Vagina (tissue), 2 donors: ENCODE measurements around the gene AGFG1. TPM values are rescaled to one million over a fixed set of nuclear protein-coding genes. Genes with fewer than 3 reads are reported as not detected.

Experiments used
- DNase-seq, 2 donors: peaks; one replicate each; pipeline ENCODE4 v3.0.0-alpha.2; 2017; ENCODE audit errors: extremely low spot score in 2 of 2
- H3K27ac ChIP-seq: fragments of 200-600 bp; sonication (generic); one replicate; pipeline ENCODE4 v1.5.1; 2019
- H3K27me3 ChIP-seq: fragments of 200-600 bp; sonication (generic); one replicate; pipeline ENCODE4 v1.5.1; 2019
- H3K36me3 ChIP-seq, 2 donors: fragments of 200-600 bp; sonication (generic); one replicate each; pipeline ENCODE4 v1.5.1; 2017 to 2019
- H3K4me1 ChIP-seq: fragments of 200-600 bp; sonication (generic); one replicate; pipeline ENCODE4 v1.5.1; 2019
- H3K4me3 ChIP-seq, 2 donors: fragments of 200-600 bp; sonication (generic); 1 replicate in 1 of 2; 2 replicates in 1 of 2; pipeline ENCODE4 v1.5.1; 2016 to 2019
- H3K9me3 ChIP-seq: fragments of 200-600 bp; sonication (generic); one replicate; pipeline ENCODE4 v1.5.1; 2019
- POLR2A ChIP-seq, 2 donors: fragments of 450-650 bp; IDR thresholded peaks; one replicate each; pipeline ENCODE4 v1.6.1; 2017; ENCODE audit warnings: antibody characterized with exemption in 2 of 2, mild to moderate bottlenecking in 2 of 2, moderate library complexity in 2 of 2
- POLR2AphosphoS5 ChIP-seq, 2 donors: sonication (generic); formaldehyde crosslinking; IDR thresholded peaks; one replicate each; pipeline ENCODE4 v1.9.0; 2017; ENCODE audit warnings: antibody characterized with exemption in 2 of 2, mild to moderate bottlenecking in 2 of 2, low read depth in 1 of 2; ENCODE audit not compliant: insufficient read depth in 1 of 2
- intact Hi-C: fragments of 100-400 bp; cut with DNase I; formaldehyde crosslinking; loops from one replicate; pipeline ENCODE4 v1.15.1; 2023
- total RNA-seq: library from RNA; depleted of rRNA; stranded (reverse); fragments of >200 nt; gene quantifications from one replicate; pipeline ENCODE4 v1.2.3, GENCODE V29; 2016
- TF ChIP-seq, protein P1 (sequence below), 3 experiments: fragments of 450-650 bp in 2 of 3; fragments of 200-600 bp in 1 of 3; sonication (generic) in 1 of 3; IDR thresholded peaks; one replicate each; pipeline ENCODE4 v1.5.1; 2017 to 2019; ENCODE audit warnings: antibody characterized with exemption in 3 of 3, mild to moderate bottlenecking in 2 of 3, moderate library complexity in 2 of 3

AGFG1 gene
- total RNA-seq, 1 donor from 2014 or later: 53.3 TPM

DNA sequence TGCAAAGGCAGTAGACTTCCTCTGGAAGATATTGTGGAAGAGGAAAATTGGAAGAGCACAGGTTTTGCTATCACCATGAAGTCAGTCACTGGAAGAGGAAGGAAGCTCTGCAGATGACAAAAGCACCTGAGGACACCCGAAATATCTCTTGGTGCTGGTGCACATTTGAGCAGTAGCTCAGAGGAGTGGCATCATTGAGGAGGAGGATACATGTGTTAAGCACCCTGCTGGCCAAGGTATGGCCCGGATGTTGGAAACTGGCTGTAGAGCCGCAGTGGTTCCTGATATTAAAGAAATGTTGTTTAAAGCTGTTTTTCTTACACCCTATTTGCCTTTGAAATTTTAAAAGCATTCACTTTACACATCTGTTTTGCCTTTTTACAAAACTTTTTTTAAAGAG is 94.1 kb downstream of the AGFG1 start:
- no peaks in the 10 kb centered on the region for H3K27me3 ChIP-seq
- H3K4me1 ChIP-seq: no peaks in the 10 kb centered on the region
- no peak overlapping the region for H3K27ac ChIP-seq
- H3K36me3 ChIP-seq: no peaks in the 10 kb centered on the region
- DNase-seq: no peak
- intact Hi-C loops: no loop called here
- H3K9me3 ChIP-seq: no peaks in the 10 kb centered on the region
- TF ChIP-seq, protein P1, sequence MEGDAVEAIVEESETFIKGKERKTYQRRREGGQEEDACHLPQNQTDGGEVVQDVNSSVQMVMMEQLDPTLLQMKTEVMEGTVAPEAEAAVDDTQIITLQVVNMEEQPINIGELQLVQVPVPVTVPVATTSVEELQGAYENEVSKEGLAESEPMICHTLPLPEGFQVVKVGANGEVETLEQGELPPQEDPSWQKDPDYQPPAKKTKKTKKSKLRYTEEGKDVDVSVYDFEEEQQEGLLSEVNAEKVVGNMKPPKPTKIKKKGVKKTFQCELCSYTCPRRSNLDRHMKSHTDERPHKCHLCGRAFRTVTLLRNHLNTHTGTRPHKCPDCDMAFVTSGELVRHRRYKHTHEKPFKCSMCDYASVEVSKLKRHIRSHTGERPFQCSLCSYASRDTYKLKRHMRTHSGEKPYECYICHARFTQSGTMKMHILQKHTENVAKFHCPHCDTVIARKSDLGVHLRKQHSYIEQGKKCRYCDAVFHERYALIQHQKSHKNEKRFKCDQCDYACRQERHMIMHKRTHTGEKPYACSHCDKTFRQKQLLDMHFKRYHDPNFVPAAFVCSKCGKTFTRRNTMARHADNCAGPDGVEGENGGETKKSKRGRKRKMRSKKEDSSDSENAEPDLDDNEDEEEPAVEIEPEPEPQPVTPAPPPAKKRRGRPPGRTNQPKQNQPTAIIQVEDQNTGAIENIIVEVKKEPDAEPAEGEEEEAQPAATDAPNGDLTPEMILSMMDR (IDR thresholded peaks at IDR 0.05): no peak
- TF ChIP-seq POLR2A (IDR thresholded peaks at IDR 0.05) (no peak), POLR2AphosphoS5 (IDR thresholded peaks at IDR 0.05; ENCODE audit: insufficient read depth in 1 of 2, low read depth in 1 of 2) (no peak)
- H3K4me3 ChIP-seq: no peak overlapping the region

DNA sequence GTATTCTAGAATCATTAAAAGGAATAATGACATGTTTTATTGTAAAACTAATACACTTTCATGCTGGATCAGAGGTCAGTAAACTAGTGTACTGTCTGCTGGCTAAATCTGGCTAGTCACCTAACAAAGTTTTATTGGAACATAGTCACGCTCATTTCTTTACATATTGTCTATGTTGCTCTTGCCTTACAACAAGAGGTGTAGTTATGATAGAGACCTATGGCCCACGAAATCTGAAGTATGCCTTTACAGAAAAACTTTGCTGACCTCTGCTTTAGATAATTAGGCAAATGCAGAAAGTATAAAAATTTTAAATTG is 96.9 kb downstream of the AGFG1 start:
- no peaks in the 10 kb centered on the region for H3K4me1 ChIP-seq
- TF ChIP-seq POLR2A (IDR thresholded peaks at IDR 0.05) (no peak), POLR2AphosphoS5 (IDR thresholded peaks at IDR 0.05; ENCODE audit: insufficient read depth in 1 of 2, low read depth in 1 of 2) (no peak)
- TF ChIP-seq, protein P1 (IDR thresholded peaks at IDR 0.05): no peak
- H3K36me3 ChIP-seq: no peaks in the 10 kb centered on the region
- no peaks in the 10 kb centered on the region for H3K27me3 ChIP-seq
- H3K4me3 ChIP-seq: no peak overlapping the region
- intact Hi-C loops: no loop called here
- H3K9me3 ChIP-seq: no peaks in the 10 kb centered on the region
- no peak for DNase-seq
- no peak overlapping the region for H3K27ac ChIP-seq

DNA sequence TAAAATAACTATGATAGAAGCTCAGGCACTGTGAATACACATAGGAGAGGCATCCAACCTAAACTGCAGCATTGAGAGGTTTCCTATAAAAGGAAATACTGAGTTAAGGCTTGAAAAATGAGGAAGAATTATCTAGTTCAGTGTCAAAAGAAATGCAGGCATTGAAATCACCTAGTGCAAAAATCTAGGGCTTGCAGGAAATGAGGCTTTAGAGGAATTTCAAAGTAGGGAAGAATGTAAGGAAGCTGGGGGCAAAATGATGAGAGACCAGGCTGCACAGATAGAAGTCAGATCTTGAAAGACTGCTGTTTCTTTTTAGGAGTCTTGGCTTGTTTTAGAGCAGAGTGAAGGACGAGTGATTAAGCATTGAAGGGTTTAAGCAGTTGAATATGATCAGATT is 98.7 kb downstream of the AGFG1 start:
- H3K27ac ChIP-seq: no peak overlapping the region
- H3K36me3 ChIP-seq: no peaks in the 10 kb centered on the region
- H3K9me3 ChIP-seq: no peaks in the 10 kb centered on the region
- intact Hi-C loops: no loop called here
- H3K27me3 ChIP-seq: no peaks in the 10 kb centered on the region
- TF ChIP-seq POLR2A (IDR thresholded peaks at IDR 0.05) (no peak), POLR2AphosphoS5 (IDR thresholded peaks at IDR 0.05; ENCODE audit: insufficient read depth in 1 of 2, low read depth in 1 of 2) (no peak)
- TF ChIP-seq, protein P1 (IDR thresholded peaks at IDR 0.05): no peak
- no peak overlapping the region for H3K4me3 ChIP-seq
- H3K4me1 ChIP-seq: no peaks in the 10 kb centered on the region
- no peak for DNase-seq

DNA sequence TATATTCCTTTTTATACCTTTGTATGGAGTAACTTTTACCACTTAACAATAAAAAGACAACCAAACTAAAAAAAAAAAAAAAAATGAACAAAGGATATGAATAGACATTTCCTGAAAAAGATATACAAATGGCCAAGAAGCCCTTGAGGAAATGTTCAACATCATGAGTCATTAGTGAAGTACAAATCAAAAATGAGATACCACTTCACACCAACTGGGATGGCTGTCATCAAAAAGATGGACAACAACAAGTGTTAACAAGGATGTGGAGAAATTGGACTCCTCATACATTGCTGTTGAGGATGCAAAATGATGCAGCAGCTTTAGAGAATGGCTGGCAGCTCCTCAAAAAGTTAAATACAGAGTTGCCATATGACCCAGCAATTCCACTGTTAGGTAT is 104.2 kb downstream of the AGFG1 start:
- H3K36me3 ChIP-seq: no peaks in the 10 kb centered on the region
- no peak overlapping the region for H3K4me3 ChIP-seq
- DNase-seq: no peak
- no peaks in the 10 kb centered on the region for H3K4me1 ChIP-seq
- no peaks in the 10 kb centered on the region for H3K27me3 ChIP-seq
- intact Hi-C loops: no loop called here
- H3K9me3 ChIP-seq: no peaks in the 10 kb centered on the region
- TF ChIP-seq, protein P1 (IDR thresholded peaks at IDR 0.05): no peak
- TF ChIP-seq POLR2AphosphoS5 (IDR thresholded peaks at IDR 0.05; ENCODE audit: insufficient read depth in 1 of 2, low read depth in 1 of 2) (no peak), POLR2A (IDR thresholded peaks at IDR 0.05) (no peak)
- H3K27ac ChIP-seq: no peak overlapping the region

DNA sequence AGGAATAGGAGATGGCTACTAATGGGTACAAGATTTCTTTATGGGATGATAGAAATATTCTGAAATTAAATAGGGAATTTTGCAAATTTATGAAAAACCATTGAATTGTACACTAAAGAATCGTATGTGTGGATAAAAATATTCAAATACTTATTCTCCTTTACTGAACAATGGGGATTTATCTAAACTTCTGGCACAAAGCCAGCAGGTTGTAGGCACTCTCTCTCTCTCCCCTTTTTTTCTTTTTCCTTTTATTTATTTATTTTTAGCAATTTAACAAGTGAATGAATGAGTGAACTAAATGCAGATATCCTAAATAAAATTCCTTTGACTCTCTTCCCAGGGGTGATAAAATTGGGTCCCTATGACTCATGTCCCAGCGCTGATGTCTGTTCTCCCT is 104.9 kb downstream of the AGFG1 start:
- intact Hi-C loops: no loop called here
- no peaks in the 10 kb centered on the region for H3K27me3 ChIP-seq
- TF ChIP-seq, protein P1 (IDR thresholded peaks at IDR 0.05): no peak
- TF ChIP-seq POLR2AphosphoS5 (IDR thresholded peaks at IDR 0.05; ENCODE audit: insufficient read depth in 1 of 2, low read depth in 1 of 2) (no peak), POLR2A (IDR thresholded peaks at IDR 0.05) (no peak)
- H3K4me1 ChIP-seq: no peaks in the 10 kb centered on the region
- H3K4me3 ChIP-seq: no peak overlapping the region
- no peak for DNase-seq
- no peaks in the 10 kb centered on the region for H3K9me3 ChIP-seq
- no peaks in the 10 kb centered on the region for H3K36me3 ChIP-seq
- no peak overlapping the region for H3K27ac ChIP-seq
